VCaP (cell line): Measurements from ENCODE around the gene MMRN1.
A peak's percentile ranks its signal among the peaks of the same experiment; 100 is the strongest.

Experiments used
- H3K27ac ChIP-seq: fragments of 450-650 bp; 2 replicates; pipeline ENCODE4 v1.5.1; 2017
- TF ChIP-seq, protein P1 (sequence below): fragments of 450-650 bp; conservative IDR thresholded peaks from 2 replicates; pipeline ENCODE4 v1.5.1; 2017; ENCODE audit warnings: mild to moderate bottlenecking, moderate library complexity

MMRN1 gene

GRCh38 chr4:89942811-89943210 is 48.2 kb downstream of the MMRN1 start:
- TF ChIP-seq, protein P1, sequence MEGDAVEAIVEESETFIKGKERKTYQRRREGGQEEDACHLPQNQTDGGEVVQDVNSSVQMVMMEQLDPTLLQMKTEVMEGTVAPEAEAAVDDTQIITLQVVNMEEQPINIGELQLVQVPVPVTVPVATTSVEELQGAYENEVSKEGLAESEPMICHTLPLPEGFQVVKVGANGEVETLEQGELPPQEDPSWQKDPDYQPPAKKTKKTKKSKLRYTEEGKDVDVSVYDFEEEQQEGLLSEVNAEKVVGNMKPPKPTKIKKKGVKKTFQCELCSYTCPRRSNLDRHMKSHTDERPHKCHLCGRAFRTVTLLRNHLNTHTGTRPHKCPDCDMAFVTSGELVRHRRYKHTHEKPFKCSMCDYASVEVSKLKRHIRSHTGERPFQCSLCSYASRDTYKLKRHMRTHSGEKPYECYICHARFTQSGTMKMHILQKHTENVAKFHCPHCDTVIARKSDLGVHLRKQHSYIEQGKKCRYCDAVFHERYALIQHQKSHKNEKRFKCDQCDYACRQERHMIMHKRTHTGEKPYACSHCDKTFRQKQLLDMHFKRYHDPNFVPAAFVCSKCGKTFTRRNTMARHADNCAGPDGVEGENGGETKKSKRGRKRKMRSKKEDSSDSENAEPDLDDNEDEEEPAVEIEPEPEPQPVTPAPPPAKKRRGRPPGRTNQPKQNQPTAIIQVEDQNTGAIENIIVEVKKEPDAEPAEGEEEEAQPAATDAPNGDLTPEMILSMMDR = no peak
- H3K27ac ChIP-seq = no peak overlapping the region

DNA sequence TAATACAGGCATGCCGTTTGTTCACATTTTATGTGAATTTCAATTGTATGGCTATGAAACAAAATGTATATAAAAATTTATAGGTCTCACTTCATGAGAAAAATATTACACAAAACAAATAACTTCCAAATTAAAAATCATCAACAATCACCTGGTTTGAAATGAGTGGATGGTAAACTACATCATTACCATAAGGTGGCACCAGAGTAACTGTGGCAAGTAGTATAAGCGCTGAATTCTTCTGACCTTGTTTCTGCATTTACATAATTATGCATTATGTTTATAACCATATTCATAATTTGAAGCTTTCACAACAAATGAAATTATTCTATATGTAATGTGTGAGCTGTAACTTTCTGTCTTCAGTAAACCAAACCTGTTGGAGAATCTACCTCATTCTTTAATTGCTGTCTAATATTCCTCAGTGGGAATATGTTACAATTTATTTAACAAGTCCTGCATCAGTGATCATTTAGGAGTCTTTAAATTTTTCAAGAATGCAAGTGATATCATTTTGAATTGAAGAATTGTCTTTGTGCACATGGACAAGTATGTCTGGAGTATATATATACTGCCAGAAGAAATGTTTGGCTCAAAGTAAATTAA is 55.2 kb downstream of the MMRN1 start:
- H3K27ac ChIP-seq = no peak overlapping the region
- TF ChIP-seq, protein P1 = peak; percentile 95

- no peak overlapping the region for H3K27ac ChIP-seq
- TF ChIP-seq, protein P1 = no peak
These were observed 57.8 kb downstream of the MMRN1 start for GRCh38 chr4:89952458-89952857.

DNA sequence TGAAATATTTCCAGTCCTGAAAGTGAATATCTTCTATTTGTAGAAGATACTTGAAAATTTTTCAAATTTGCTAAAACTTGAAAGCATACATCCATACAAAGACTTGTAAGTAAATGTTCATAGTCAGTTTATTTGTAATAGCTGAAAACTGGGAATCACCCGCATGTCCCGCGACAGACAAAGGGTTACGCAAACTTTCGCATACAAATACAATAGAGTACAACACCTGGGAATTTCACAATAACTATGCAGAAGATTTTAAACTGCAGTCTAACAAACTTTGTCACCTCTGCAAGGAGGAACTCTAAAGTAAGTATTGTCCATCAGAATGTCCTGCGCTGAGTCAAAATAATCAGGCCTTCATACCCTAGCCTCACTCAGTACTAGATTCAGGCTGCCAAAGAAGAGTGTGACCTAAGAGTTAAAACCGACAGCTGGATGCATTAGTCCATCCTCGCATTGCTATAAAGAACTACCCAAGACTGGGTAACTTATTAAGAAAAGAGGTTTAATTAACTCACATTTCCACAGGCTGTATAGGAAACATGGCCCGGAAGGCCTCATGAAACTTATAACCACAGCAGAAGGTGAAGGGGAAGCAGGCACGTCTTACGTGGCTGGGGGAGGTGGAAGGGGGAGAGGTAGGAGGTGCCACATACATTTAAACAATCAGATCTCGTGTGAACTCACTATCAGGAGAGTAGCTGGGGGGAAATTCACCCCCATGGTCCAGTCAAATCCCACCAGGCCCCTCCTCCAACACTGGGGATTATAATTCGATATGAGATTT is 60.4 kb downstream of the MMRN1 start:
- TF ChIP-seq, protein P1 = no peak

GRCh38 chr4:89957046-89957926 is 62.6 kb downstream of the MMRN1 start:
- TF ChIP-seq, protein P1 = no peak
- H3K27ac ChIP-seq = peak overlapping the region; percentile 15

More for the DNA sequence above, 60.4 kb downstream of the MMRN1 start:
- no peak overlapping the region for H3K27ac ChIP-seq

- TF ChIP-seq, protein P1 = no peak
These were observed 87.2 kb downstream of the MMRN1 start for GRCh38 chr4:89981789-89982334.

DNA sequence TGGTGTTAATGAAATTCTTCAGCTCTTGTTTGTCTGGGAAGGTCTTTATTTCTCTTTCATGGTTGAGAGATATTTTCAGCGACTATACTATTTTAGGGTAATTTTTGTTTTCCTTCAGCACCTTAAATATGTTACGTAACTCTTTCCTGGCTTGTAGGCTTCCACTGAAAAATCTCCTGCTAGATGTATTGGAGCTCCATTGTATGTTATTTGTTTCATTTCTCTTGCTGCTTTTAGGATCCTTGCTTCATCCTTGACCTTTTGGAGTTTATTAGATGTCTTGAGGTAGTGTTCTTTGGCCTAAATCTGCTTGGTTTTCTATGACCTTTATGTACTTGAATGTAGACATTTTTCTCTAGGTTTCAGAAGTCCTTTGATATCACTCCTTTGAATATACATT is 93.6 kb downstream of the MMRN1 start:
- no peak overlapping the region for H3K27ac ChIP-seq
- TF ChIP-seq, protein P1 = no peak

More at GRCh38 chr4:89981789-89982334, 87.2 kb downstream of the MMRN1 start:
- H3K27ac ChIP-seq = no peak overlapping the region
